HG03159 (cell line): ENCODE results near the gene CD300C.
"Not testable (repeated sequence)": the region's sequence is repeated elsewhere in the genome, so short reads cannot be mapped to it uniquely, and the experiment has no call there.

Experiments used
- ATAC-seq: cut with Tn5 transposase; IDR thresholded peaks from one replicate; pipeline ENCODE4 v1.9.1; 2021; ENCODE audit warnings: mild to moderate bottlenecking, moderate library complexity; ENCODE audit not compliant: unreplicated experiment

Gene CD300C

DNA sequence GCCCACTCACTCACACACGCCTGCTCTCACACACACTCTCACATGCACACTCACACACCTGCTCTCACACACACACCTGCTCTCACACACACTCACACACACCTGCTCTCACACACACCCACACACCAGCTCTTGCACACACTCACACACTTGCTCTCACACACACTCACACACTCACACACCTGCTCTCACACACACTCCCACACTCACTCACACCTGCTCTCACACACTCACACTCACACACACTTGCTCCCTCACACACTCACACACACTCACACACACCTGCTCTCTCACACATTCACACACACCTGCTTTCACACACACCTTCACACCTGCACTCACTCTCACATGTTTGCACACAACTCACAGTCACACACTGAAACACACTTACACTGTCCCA lies 17.4 kb upstream of the CD300C start:
- no peak for ATAC-seq

DNA sequence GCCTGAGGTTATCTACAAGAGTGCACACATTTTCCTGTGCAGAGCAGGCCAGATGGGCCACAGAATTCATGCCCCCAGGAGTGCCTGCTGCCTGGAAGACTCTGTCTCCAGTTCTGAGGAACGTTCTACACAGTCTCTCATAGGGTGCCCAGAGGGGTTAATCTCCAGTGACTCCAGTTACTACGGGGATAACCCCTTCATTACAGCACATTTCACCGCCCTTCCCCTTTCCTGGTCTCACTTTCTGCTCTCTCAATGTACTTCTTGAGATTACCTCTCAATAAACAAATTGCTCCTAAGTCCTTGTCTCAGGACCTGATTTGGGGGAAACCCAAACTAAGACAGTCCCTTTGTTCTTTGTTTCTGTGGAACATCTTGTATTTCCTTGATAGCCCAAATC lies 15.7 kb upstream of the CD300C start:
- ATAC-seq = no peak

DNA sequence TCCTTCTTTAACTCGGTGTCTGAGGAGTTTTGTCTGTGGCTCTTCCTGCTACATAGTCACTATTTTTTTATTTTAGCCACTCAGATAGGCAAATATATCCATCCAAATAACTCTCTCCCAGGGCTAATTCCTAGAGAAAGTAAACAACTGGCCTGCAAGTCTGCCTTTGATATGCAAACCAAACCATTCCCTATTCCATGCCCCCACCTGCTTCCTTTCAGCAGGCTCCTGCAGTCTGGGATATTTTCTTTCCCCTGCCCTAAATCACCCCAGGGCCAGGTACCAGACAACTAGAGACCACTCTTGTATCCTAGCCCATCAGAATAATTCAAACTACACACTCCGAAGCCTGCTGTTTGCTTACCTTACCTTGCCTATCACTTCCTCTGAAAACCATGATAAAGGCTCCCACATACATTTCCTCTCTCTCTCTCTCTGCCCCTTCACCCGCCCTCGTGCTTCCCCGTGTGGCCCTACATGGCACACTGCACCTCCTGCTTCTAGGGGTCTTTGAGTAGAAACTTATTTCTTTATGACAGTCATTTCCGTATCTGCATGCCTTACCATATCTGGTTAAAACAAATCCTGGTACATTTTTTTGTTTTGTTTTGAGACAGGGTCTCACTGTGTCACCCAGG lies 13.1 kb upstream of the CD300C start:
- no peak for ATAC-seq

DNA sequence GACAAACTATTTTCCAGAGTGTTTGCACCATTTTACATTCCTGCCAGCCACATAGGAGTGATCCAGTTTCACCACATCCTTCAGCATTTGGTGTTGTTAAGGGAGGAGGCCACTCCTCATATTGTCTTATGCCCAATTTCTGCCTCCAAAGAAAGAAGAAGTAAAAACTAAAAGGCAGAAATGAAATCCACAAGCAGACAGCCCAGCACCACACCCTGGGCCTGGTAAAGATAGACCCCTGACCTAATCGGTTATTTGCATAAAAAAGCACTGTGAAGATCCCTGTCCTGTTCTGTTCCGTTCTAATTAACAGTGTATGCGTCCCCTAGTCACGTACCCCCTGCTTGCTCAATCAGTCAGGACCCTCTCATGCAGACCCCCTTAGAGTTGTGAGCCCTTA lies 12.5 kb upstream of the CD300C start:
- not testable (repeated sequence) for ATAC-seq

DNA sequence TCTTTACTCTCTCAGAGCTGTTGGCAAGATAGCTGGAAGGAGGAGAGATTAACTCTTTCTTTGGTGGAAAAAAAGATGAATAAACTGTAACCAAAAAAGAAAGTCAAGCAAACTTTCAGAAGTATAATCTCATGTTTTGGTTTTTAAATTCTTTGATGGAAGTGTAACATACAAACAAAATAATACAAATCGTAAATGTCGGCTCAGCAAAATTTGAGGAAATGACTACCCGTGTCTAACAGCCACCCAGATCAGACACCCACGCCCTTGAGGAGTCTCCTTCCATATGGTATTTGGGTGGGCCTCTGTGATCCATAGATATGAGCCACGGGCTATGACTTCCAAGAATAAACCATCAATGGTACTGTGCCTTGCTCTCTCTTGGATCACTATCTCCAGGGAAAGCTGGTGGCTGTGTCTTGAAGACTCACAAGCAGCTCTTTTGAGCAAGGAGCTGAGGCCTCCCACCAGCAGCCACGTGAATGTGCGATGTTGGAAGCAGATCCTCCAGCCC lies 9.6 kb upstream of the CD300C start:
- ATAC-seq = no peak

DNA sequence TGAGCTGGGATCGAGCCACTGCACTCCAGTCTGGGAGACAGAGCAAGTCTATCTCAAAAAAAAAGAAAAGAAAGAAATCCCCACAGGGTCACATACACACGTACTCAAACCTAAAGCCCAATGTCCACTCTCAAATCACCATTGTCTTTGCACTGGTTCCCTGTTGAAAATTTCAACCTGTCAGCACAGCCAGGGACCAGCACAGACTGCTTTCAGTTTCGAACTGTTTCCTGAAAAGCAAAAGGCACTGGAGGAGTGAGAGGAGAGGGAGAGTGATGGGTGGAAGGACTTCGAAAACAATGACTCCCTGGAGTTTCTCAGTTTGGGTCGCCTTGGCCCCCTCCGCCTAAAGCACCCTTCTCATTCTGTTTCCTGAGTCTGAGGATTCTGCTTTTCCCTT lies 9.0 kb upstream of the CD300C start:
- ATAC-seq = no peak

DNA sequence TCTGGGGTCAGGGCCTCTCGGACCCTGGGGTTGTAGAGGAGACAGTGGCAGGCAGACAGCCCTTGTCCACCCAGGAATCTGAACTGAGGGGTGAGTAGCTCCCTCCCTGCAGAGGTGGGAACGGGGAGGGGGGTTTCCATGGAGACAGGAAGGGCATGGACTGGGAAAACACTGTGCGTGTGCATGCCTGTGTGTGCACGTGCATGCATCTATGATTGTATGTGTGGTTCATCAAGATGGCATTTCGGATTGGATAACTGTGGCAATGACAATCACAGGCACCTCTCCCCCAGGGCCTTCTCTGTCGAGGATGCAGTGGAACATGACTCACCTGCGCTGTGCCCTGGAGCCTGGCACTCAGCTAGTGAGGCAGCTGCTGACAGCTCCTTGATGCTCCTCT lies 6.1 kb upstream of the CD300C start:
- no peak for ATAC-seq

DNA sequence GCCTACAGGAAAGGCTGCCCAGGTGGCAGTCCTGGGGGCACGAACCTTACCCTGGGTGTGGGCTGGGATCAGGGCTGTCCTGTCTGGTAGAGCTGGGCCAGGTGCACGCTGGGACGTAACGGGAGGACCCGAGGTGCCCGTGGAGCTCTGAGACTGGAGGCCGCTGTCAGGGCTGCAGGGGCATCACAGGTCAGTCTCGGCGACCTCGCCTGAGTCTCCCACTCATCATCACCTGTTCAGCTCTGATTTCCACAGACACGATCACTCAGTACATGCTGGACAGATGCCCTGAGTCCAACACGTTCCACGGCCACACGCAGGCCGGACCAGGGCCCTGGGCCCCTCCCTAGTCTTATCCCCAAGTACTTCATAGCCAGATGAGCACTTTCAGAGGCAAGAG lies 4.7 kb upstream of the CD300C start:
- no peak for ATAC-seq

DNA sequence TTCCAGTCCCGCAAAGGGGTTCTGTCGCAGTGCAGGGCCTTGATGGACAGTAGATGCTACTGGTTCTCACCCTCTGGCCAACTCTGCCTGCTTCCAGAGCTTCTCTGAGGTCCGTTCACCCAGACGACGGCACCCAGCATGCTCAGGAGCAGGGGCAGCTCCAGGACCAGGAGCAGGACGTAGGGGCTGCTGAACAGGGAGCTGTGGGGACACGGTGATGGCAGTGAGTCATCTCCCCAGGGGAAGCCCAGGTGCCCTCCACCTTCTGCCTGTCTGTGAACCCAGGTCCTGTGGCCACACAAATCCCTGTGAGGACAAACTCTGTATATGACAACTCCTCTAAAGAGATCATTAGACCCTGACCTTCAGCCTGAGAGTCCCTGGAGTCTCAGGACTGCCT lies 3.4 kb upstream of the CD300C start:
- no peak for ATAC-seq

DNA sequence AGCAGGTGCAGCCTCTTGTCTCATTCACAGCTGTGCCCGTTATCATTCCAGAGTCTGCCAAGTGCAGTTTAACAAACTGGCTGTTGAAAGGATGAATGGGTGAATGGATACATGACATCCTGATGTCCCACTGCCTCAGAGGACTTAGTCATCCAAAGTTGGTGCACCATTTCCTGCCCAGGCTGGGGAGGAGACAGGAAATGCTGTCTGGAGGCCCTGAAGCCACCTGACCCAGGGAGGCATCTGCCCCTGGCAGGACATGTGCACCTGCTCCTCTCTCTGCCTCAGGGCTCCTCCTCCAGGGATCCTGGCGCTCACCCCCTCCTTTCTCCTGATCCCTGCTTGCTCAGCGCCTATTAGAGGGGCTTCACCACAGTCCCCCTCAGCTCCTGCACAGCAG lies 1.8 kb upstream of the CD300C start:
- no peak for ATAC-seq

DNA sequence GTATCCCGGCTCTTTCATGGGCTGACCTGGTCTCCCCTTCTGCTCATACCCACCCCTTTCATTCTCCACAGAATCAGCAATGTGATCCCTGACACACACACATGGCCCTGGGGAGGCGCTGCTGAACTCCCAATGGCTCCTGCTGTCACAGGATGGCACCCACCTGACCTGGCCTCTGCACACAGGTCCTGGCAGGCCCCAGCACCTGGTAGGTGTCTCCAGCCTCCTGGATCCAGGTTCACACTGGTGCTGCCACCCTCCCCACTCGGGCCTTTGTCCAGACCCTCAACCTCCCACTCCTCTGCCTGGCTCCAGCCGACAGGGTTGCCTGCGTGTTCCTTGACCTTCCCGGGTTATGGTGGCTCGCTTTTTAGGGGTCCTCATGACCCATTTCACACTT lies 1.3 kb upstream of the CD300C start:
- no peak for ATAC-seq

DNA sequence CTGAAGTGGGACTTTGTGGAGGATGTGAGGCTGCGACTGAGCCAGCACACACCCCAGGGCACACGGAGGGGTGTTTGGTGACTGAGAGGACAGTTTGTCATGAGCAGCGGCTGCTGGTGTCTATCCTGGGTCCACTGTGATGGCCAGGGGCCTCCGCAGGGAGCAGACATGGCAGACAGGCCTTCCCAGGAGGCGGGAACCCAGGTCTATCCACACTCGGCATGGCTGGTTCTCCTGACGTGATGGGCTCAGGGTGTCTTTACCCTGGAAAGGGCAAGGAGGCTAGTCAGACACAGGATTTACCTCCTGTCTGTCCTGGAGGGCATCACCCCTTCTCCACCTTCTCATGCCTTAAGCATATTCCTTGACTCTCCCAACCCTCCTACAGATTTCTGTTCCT lies 671 bp upstream of the CD300C start:
- ATAC-seq = no peak

DNA sequence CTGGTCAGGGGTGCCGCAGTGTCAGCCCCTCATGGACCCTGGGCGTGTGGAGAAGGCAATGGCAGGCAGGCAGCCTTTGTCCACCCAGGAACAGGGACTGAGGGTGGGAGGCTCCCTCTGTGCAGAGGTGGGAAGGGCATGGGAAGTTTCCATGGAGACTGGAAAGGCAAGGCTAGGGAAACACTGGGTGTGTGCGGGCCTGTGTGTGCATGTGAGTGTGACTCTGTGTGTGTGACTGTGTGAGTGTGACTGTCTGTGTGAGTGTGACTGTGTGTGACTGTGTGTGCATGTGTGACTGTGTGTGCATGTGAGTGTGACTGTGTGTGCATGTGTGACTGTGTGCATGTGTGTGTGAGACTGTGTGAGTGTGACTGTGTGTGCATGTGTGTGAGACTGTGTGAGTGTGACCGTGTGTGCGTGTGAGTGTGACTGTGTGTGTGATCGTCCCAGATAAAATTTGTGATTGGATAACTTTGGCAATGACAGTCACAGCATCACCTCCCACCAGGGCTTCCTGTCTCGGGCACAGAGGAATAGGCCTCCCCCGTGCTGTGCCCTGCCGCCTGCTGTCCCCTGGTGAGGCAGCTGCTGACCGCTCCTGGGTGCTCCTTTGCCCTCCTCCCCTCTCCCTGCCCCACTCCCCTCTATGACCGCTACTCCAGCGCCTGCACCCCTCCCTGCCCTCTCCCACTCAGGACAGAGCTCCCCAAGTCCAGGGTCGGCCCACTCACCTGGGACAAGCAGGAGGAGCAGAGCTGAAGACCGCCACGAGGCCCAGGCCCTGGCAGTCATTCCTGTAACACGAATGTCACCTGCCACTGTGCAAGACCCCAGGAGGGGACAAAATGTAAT lies 698 bp downstream of the CD300C start:
- ATAC-seq = no peak

DNA sequence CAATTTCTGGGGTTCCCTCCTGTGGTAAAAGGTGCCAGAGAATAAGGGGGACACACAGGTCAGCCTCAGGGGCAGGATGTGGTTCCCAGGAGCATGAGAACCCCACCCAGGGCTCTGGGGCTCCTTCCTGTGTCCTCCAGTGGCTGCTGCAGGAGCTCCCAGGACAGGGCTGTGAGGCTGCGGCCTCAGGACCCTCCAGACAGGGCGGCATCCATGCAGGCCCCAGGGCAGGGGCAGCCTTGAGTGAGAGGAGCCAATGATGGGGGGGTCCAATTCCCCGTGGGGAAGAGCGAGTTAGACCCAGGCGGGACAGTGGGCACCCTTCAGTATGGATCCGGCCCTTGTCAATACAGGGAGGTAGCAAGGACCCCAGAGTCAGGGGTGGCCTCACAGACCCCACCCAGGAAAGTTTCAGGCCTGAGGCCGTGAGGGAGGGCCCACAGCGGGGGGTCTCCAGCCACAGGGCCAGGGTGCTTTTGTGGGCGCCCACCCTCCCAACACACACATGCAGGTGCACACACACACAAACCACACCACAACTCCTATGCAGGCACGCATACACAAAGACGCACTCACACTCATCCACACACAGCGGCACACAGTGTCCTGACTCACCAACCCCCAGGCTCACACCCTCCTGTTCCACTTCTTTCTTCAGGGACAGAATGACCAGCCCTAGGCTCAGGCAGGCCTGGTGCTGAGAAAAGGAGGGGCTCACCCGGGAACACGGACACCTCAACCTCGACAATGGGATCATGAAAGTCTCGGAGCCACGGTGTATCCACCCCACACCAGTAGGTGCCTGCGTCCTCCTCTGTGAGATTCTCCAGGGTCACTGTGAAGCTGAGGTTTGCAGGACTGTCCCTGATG lies 1.8 kb downstream of the CD300C start:
- no peak for ATAC-seq

DNA sequence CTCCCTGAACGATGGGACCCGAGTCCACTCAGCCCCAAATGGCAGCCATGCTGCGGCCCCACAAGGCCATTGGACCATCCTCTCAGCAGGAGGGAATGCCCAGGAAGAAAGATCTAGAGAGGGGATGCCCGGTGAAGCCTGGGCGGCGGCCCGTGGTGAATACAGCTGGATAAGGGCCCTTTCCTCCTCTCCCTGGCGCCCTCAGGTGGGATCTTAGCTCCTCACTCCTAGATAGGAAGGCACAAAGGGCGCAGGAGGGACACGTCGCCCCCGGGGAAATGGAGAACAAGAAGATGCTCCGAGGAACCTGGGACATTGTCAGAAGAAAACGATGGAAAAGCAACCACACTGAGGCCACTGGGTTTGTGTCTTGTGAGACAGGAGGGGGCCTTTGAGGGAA lies 2.5 kb downstream of the CD300C start:
- no peak for ATAC-seq

DNA sequence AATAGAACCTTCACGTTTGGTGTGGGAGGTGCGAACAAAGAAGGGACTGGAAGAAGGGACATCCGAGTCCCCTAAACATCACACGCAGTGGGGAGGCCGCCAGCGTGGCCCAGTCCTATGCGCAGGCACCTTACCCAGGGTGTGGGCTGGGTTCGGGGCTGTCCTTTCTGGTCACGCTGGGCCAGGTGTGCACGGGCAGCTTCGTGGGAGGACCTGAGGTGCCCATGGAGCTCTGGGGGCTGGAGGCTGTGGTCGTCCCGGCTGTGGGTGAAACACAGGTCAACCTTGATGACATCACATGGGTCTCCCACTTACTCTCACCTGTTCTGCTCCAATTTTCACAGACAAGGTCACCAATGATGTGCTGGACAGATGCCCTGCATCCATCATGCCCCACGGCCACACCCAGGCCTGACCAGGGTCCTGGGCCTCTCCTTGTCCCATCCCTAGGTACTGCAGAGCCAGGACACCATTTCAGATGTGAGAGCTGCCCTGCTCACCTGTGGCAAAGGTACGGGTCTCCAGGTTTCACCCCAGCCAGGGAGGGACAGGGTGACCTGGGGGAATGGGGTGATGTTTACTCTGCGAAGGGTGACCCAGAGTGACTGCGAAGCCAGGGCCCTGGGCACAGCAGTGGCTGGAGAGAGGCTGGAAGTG lies 3.1 kb downstream of the CD300C start:
- ATAC-seq = no peak

DNA sequence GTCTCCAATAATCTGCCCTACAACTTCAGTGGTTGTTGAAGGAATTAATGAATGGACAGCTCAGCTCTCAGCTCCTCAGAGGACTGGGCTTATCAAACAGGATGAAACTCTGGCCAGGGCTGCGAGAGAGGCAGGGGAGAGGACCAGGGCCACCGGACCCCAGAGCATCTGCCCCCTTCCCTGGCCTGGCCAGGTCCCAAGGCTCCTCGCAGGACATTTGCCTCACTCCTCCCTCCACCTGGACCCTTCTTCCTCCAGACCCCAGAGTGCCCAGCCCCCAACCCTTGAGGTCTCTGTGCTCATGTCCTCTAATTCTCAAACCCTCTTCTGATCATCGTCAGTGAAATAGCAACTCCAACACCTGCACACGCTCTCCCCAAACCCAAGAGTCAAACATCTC lies 3.7 kb downstream of the CD300C start:
- ATAC-seq = no peak

DNA sequence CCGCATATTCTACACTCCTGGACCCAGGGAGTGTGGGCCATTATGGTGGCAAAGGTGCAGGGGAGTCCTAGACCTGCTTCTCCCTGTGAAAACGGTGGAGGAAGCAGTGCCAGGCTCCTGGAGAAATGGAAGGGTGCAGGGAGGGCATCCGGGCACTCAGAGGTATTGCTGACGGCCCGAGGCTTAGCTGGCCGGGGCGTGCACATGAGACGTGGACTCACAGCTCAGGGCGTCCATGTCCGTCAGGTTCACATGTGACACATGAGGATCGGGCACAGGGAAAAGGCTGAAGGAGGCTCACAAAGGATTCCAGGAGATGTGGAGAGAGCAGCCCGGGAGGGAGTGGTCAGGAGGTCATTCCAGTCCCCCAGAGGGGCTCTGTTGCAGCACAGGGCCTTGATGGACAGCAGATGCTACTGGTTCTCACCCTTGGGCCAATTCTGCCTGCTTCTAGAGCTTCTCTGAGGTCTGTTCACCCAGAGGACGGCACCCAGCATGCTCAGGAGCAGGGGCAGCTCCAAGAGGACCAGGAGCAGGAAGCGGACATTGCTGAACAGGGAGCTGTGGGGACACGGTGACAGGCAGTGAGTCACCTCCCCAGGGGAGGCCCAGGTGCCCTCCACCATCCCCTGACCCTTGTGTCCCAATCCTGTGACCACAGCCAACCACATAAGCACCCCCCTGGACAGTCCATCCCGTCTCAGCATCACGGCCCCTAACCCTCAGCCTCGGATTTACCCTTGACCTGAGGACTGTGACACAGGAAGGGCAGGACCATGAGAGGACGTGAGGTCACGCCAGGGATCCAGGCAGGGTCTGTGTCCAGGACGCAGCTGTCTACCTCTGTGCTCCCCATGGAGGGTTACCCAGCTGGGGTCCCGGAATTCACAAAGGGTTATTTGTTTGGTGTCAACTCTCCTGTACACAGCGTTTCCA lies 4.5 kb downstream of the CD300C start:
- no peak for ATAC-seq

DNA sequence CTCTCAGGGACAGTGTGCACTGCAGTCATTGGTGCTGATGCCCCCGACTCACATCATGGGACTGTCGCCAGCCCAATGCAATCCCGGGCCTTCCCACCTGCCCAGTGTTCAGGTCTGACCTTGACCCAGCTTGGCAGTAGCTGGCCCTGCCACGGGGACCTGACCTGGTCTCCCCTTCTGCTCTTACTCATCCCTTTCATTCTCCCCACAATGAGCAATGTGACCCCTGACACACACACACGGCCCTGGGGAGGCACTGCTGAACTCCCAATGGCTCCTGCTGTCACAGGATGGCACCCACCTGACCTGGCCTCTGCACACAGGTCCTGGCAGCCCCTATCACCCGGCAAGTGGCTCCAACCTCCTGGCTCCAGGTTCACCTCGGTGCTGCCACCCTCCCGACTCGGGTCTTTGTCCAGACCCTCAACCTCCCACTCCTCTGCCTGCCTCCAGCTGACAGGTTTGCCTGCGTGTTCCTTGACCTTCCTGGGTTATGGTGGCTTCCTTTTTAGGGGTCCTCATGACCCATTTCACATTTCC lies 6.6 kb downstream of the CD300C start:
- ATAC-seq = no peak

DNA sequence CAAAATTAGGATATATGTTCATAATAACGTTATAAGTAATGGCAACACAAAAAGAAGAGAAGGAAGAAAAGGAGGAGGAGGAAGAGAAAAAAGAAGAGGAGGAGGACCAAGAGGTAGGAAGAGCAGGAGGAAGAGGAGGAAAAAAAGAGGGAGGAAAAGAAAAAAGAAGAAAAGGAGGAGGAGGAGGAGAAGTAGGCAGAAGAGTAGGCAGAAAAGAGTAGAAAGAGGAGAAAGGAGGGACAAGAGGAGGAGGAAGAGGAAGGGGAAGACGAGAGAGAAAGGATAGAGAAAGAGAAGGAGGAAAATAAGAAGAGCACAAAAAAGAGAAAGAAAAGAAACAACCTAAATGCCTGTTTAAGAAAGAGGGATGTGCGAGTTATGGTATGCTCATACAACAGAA lies 9.0 kb downstream of the CD300C start:
- ATAC-seq = no peak
